Measurements from ENCODE around the gene PDZRN4.
"Not testable (repeated sequence)": the region's sequence is repeated elsewhere in the genome, so short reads cannot be mapped to it uniquely, and the experiment has no call there.

- not testable (repeated sequence) for TF ChIP-seq CTCF, POLR2A (IDR thresholded peaks at IDR 0.05)
These were observed 427.1 kb downstream of the PDZRN4 start for GRCh38 chr12:41615174-41615573.

All from thyroid gland (tissue), 4 donors.